Breast epithelium (tissue), 3 donors: Measurements from ENCODE around the gene KIF1B.

Experiments
- POLR2A ChIP-seq: fragments of 450-650 bp; IDR thresholded peaks from one replicate; pipeline ENCODE4 v1.6.1; 2016; ENCODE audit warnings: antibody characterized with exemption, mild to moderate bottlenecking, moderate library complexity
- POLR2AphosphoS5 ChIP-seq, 3 donors: sonication (generic); formaldehyde crosslinking; IDR thresholded peaks; one replicate each; pipeline ENCODE4 v1.6.1; 2017; ENCODE audit warnings: antibody characterized with exemption in 3 of 3
- TF ChIP-seq, protein P1 (sequence below), 3 donors: fragments of 450-650 bp; IDR thresholded peaks; one replicate each; pipeline ENCODE4 v1.5.1; 2016 to 2017; ENCODE audit warnings: antibody characterized with exemption in 3 of 3, mild to moderate bottlenecking in 3 of 3, moderate library complexity in 3 of 3

DNA sequence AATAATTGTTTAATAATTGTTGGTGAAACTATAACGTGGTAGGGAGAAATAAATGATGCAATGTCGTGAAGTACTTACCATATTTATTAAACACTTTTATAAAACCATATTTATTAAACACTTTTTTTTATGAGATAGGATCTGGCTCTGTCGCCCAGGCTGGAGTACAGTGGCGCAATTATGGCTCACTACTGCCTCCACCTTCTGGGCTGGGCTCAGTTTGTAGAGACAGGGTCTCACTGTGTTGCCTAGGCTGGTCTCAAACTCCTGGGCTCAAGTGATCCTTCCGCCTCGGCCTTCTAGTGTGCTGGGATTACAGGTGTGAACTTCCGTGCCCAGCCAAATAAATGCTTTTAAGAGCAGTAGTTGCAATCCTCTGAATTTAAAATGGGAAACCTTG lies 112.5 kb downstream of the KIF1B start:
- TF ChIP-seq POLR2A = no peak
- TF ChIP-seq POLR2AphosphoS5 (IDR thresholded peaks at IDR 0.05) = no peak
- TF ChIP-seq, protein P1, sequence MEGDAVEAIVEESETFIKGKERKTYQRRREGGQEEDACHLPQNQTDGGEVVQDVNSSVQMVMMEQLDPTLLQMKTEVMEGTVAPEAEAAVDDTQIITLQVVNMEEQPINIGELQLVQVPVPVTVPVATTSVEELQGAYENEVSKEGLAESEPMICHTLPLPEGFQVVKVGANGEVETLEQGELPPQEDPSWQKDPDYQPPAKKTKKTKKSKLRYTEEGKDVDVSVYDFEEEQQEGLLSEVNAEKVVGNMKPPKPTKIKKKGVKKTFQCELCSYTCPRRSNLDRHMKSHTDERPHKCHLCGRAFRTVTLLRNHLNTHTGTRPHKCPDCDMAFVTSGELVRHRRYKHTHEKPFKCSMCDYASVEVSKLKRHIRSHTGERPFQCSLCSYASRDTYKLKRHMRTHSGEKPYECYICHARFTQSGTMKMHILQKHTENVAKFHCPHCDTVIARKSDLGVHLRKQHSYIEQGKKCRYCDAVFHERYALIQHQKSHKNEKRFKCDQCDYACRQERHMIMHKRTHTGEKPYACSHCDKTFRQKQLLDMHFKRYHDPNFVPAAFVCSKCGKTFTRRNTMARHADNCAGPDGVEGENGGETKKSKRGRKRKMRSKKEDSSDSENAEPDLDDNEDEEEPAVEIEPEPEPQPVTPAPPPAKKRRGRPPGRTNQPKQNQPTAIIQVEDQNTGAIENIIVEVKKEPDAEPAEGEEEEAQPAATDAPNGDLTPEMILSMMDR (IDR thresholded peaks at IDR 0.05) = no peak
